Mesenteric fat pad (tissue), 1 donor: Measurements from ENCODE around the gene AUTS2. TPM values are rescaled to one million over a fixed set of nuclear protein-coding genes. Genes with fewer than 3 reads are reported as not detected.

Experiments
- DNase-seq: peaks from one replicate; pipeline ENCODE4 v3.0.0-alpha.2; 2020; ENCODE audit warnings: low spot score
- total RNA-seq: library from RNA; stranded (reverse); fragmentation: NEBNext Ultra II Directional; extraction: Animal tissue kit (Norgen Biotek cat#: 25700); gene quantifications from one replicate; pipeline ENCODE4 v1.2.1, GENCODE V29; 2021
- donor health status: DM: yes; HTN: yes; CAD: no.

The AUTS2 gene
- total RNA-seq, 1 donor from 2014 or later = 28.1 TPM

GRCh38 chr7:70047384-70047783, 449.1 kb downstream of the AUTS2 start:
- no peak for DNase-seq

- DNase-seq = no peak
Observed at GRCh38 chr7:70047891-70048448, 449.7 kb downstream of the AUTS2 start.

GRCh38 chr7:70051726-70052125, 453.5 kb downstream of the AUTS2 start:
- DNase-seq = no peak

- no peak for DNase-seq
Observed at GRCh38 chr7:70052691-70053090, 454.4 kb downstream of the AUTS2 start.

- DNase-seq = no peak
Observed at GRCh38 chr7:70053421-70053820, 455.1 kb downstream of the AUTS2 start.

GRCh38 chr7:70053989-70054388, 455.7 kb downstream of the AUTS2 start:
- no peak for DNase-seq

GRCh38 chr7:70056363-70056762, 458.1 kb downstream of the AUTS2 start:
- DNase-seq = no peak

- DNase-seq = no peak
Observed at GRCh38 chr7:70060298-70061068, 462.2 kb downstream of the AUTS2 start.

GRCh38 chr7:70063371-70063770, 465.1 kb downstream of the AUTS2 start:
- no peak for DNase-seq

GRCh38 chr7:70063927-70064326, 465.7 kb downstream of the AUTS2 start:
- DNase-seq = no peak

GRCh38 chr7:70066844-70067243, 468.6 kb downstream of the AUTS2 start:
- DNase-seq = no peak

- no peak for DNase-seq
Observed at GRCh38 chr7:70068531-70068930, 470.3 kb downstream of the AUTS2 start.

- DNase-seq = no peak
Observed at GRCh38 chr7:70069977-70070376, 471.7 kb downstream of the AUTS2 start.

- DNase-seq = no peak
Observed at GRCh38 chr7:70071766-70072165, 473.5 kb downstream of the AUTS2 start.

GRCh38 chr7:70072220-70072619, 473.9 kb downstream of the AUTS2 start:
- DNase-seq = no peak

GRCh38 chr7:70076325-70076724, 478.1 kb downstream of the AUTS2 start:
- no peak for DNase-seq

- no peak for DNase-seq
Observed at GRCh38 chr7:70082099-70082611, 483.9 kb downstream of the AUTS2 start.

- no peak for DNase-seq
Observed at GRCh38 chr7:70091362-70091761, 493.1 kb downstream of the AUTS2 start.

- DNase-seq = no peak
Observed at GRCh38 chr7:70092314-70093204, 494.3 kb downstream of the AUTS2 start.

- no peak for DNase-seq
Observed at GRCh38 chr7:70093205-70093904, 495.1 kb downstream of the AUTS2 start.

- no peak for DNase-seq
Observed at GRCh38 chr7:70094831-70095230, 496.6 kb downstream of the AUTS2 start.
